Liver (tissue), 9 donors: Measurements from ENCODE around the gene TEDC2. TPM values are rescaled to one million over a fixed set of nuclear protein-coding genes. Genes with fewer than 3 reads are reported as not detected.

Experiments used
- DNase-seq: peaks from one replicate; pipeline ENCODE4 v3.0.0-alpha.2; 2017; ENCODE audit warnings: low spot score
- H3K27ac ChIP-seq, 2 donors: one replicate each; pipeline ENCODE4 v1.7.0; 2013; ENCODE audit warnings: inconsistent platforms in 2 of 2, low read length in 2 of 2, control low read depth in 1 of 2, low read depth in 1 of 2, mild to moderate bottlenecking in 1 of 2
- H3K27me3 ChIP-seq, 4 donors: one replicate each; pipeline versions ENCODE4 v1.6.1 to v1.7.0; 2013; ENCODE audit warnings: low read length in 3 of 4, inconsistent platforms in 1 of 4, mild to moderate bottlenecking in 1 of 4, moderate library complexity in 1 of 4; ENCODE audit not compliant: control insufficient read depth in 4 of 4, insufficient read depth in 4 of 4
- H3K36me3 ChIP-seq, 4 donors: one replicate each; pipeline versions ENCODE4 v1.6.1 to v1.7.0; 2013; ENCODE audit warnings: low read length in 3 of 4, mild to moderate bottlenecking in 3 of 4, low read depth in 1 of 4, moderate library complexity in 1 of 4; ENCODE audit not compliant: control insufficient read depth in 4 of 4, insufficient read depth in 3 of 4
- H3K4me1 ChIP-seq, 4 donors: one replicate each; pipeline versions ENCODE4 v1.6.1 to v1.7.0; 2013; ENCODE audit warnings: low read length in 3 of 4, mild to moderate bottlenecking in 3 of 4, moderate library complexity in 1 of 4; ENCODE audit not compliant: control insufficient read depth in 4 of 4, insufficient read depth in 4 of 4
- H3K4me3 ChIP-seq, 3 donors: one replicate each; pipeline versions ENCODE4 v1.6.1 to v1.7.0; 2013; ENCODE audit warnings: low read length in 3 of 3, control low read depth in 1 of 3, low read depth in 1 of 3, mild to moderate bottlenecking in 1 of 3
- H3K9ac ChIP-seq, 2 donors: one replicate each; pipeline ENCODE4 v1.7.0; 2013; ENCODE audit warnings: low read length in 2 of 2, mild to moderate bottlenecking in 2 of 2, moderate library complexity in 2 of 2, control low read depth in 1 of 2, low read depth in 1 of 2
- H3K9me3 ChIP-seq, 4 donors: one replicate each; pipeline versions ENCODE4 v1.6.1 to v1.7.0; 2013; ENCODE audit warnings: low read length in 3 of 4; ENCODE audit not compliant: control insufficient read depth in 4 of 4
- EGR1 ChIP-seq, 2 donors: IDR thresholded peaks; 2 replicates each; pipeline ENCODE4 v1.6.1; 2016 to 2018; ENCODE audit warnings: antibody characterized with exemption in 2 of 2, low read depth in 2 of 2
- FOXA1 ChIP-seq: IDR thresholded peaks from 2 replicates; pipeline ENCODE4 v1.6.1; 2016; ENCODE audit warnings: antibody characterized with exemption
- FOXA2 ChIP-seq: IDR thresholded peaks from 2 replicates; pipeline ENCODE4 v1.6.1; 2016; ENCODE audit warnings: antibody characterized with exemption
- GABPA ChIP-seq, 2 donors: IDR thresholded peaks in 1 of 2; conservative IDR thresholded peaks in 1 of 2; 2 replicates each; pipeline ENCODE4 v1.6.1; 2016; ENCODE audit warnings: antibody characterized with exemption in 2 of 2, mild to moderate bottlenecking in 1 of 2, moderate library complexity in 1 of 2
- HNF4A ChIP-seq, 2 donors: conservative IDR thresholded peaks; 2 replicates each; pipeline ENCODE4 v1.6.1; 2016; ENCODE audit warnings: antibody characterized with exemption in 2 of 2, mild to moderate bottlenecking in 2 of 2
- HNF4G ChIP-seq: IDR thresholded peaks from 2 replicates; pipeline ENCODE4 v1.6.1; 2016; ENCODE audit warnings: antibody characterized with exemption
- JUND ChIP-seq, 2 donors: IDR thresholded peaks; 2 replicates each; pipeline ENCODE4 v1.6.1; 2016; ENCODE audit warnings: antibody characterized with exemption in 2 of 2
- NR2F2 ChIP-seq: IDR thresholded peaks from 2 replicates; pipeline ENCODE4 v1.6.1; 2016; ENCODE audit warnings: antibody characterized with exemption
- RAD21 ChIP-seq, 2 donors: IDR thresholded peaks; 2 replicates each; pipeline ENCODE4 v1.6.1; 2016; ENCODE audit warnings: antibody characterized with exemption in 2 of 2, mild to moderate bottlenecking in 2 of 2
- RXRA ChIP-seq, 2 donors: IDR thresholded peaks; 2 replicates each; pipeline ENCODE4 v1.6.1; 2017 to 2018; ENCODE audit warnings: antibody characterized with exemption in 2 of 2, mild to moderate bottlenecking in 1 of 2
- SP1 ChIP-seq: IDR thresholded peaks from 2 replicates; pipeline ENCODE4 v1.6.1; 2018; ENCODE audit warnings: antibody characterized with exemption, mild to moderate bottlenecking
- TAF1 ChIP-seq: conservative IDR thresholded peaks from 2 replicates; pipeline ENCODE4 v1.6.1; 2016; ENCODE audit warnings: antibody characterized with exemption, mild to moderate bottlenecking
- YY1 ChIP-seq: IDR thresholded peaks from 2 replicates; pipeline ENCODE4 v1.6.1; 2016; ENCODE audit warnings: antibody characterized with exemption, mild to moderate bottlenecking
- WGBS: extraction: QIAGEN DNeasy Blood & Tissue Kit; methylation state at CpG from one replicate; pipeline ENCODE4 v1.1.7; 2013; 5-methylcytosine and 5-hydroxymethylcytosine counted together
- polyA plus RNA-seq, 2 donors: library from polyadenylated mRNA; stranded (reverse) in 1 of 2; unstranded in 1 of 2; fragments of 200-250 nt in 1 of 2; fragments of >200 nt in 1 of 2; fragmentation: Nextera tagmentation in 1 of 2; extraction: Ambion mirVana in 1 of 2; gene quantifications; one replicate each; pipeline versions ENCODE4 v1.2.1 to v1.2.3, GENCODE V29; 2013 to 2015
- total RNA-seq, 2 donors: library from RNA; depleted of rRNA; stranded (reverse); fragments of >200 nt; gene quantifications; one replicate each; pipeline ENCODE4 v1.2.3, GENCODE V29; 2014
- TF ChIP-seq, protein P1 (sequence below): IDR thresholded peaks from 2 replicates; pipeline ENCODE4 v1.6.1; 2016; ENCODE audit warnings: antibody characterized with exemption, mild to moderate bottlenecking
- TF ChIP-seq, protein P2 (sequence below): IDR thresholded peaks from 2 replicates; pipeline ENCODE4 v1.6.1; 2016; ENCODE audit warnings: antibody characterized with exemption
- TF ChIP-seq, protein P3 (sequence below): IDR thresholded peaks from 2 replicates; pipeline ENCODE4 v1.6.1; 2016; ENCODE audit warnings: antibody characterized with exemption
- TF ChIP-seq, protein P4 (sequence below): IDR thresholded peaks from 2 replicates; pipeline ENCODE4 v1.6.1; 2016; ENCODE audit warnings: antibody characterized with exemption
- TF ChIP-seq, protein P5 (sequence below): fragments of 150-350 bp; IDR thresholded peaks from 2 replicates; pipeline ENCODE4 v1.5.1; 2017; ENCODE audit warnings: improper control_type of control experiment, low read depth, low read length; ENCODE audit not compliant: missing input control
- donor health status: healthy.
- donor health status: healthy.
- donor health status: healthy.
- donor health status: healthy.
- donor health status: healthy.

TEDC2 gene
- total and polyA plus RNA-seq, 4 donors, result 0.71 to 6.7 (median 1.1) TPM

DNA sequence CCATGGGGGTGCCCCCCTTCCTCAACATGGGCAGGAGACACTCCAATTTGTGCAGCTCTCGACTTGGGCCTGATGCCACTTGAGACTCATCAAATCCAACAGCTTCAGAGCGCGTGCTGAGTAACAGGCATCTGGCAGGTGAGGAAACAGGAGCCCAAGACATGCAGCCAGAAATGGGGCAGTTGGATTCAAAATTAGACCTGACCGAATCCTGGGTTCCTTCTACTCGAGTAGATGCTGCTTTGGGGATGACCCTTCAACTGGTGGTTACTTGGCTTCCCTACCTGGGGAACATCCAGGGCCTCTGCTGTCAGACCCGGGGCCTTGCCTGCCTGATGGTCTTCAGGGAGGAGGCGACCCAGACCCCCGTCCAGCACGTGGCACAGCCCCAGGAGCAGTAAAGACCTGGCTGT, 10.7 kb downstream of the TEDC2 start:
- no peaks in the 10 kb centered on the region for H3K27me3 ChIP-seq
- TF ChIP-seq JUND (IDR thresholded peaks at IDR 0.05) (no peak), FOXA2 (no peak), GABPA (IDR thresholded peaks at IDR 0.05 in 1 of 2, conservative IDR thresholded peaks at IDR 0.05 in 1 of 2) (no peak), RAD21 (IDR thresholded peaks at IDR 0.05) (no peak), TAF1 (no peak), YY1 (no peak), RXRA (IDR thresholded peaks at IDR 0.05) (no peak), NR2F2 (no peak), HNF4A (conservative IDR thresholded peaks at IDR 0.05) (no peak), FOXA1 (no peak), SP1 (no peak), HNF4G (no peak), EGR1 (IDR thresholded peaks at IDR 0.05; ENCODE audit: low read depth in 2 of 2) (no peak)
- TF ChIP-seq, protein P1, sequence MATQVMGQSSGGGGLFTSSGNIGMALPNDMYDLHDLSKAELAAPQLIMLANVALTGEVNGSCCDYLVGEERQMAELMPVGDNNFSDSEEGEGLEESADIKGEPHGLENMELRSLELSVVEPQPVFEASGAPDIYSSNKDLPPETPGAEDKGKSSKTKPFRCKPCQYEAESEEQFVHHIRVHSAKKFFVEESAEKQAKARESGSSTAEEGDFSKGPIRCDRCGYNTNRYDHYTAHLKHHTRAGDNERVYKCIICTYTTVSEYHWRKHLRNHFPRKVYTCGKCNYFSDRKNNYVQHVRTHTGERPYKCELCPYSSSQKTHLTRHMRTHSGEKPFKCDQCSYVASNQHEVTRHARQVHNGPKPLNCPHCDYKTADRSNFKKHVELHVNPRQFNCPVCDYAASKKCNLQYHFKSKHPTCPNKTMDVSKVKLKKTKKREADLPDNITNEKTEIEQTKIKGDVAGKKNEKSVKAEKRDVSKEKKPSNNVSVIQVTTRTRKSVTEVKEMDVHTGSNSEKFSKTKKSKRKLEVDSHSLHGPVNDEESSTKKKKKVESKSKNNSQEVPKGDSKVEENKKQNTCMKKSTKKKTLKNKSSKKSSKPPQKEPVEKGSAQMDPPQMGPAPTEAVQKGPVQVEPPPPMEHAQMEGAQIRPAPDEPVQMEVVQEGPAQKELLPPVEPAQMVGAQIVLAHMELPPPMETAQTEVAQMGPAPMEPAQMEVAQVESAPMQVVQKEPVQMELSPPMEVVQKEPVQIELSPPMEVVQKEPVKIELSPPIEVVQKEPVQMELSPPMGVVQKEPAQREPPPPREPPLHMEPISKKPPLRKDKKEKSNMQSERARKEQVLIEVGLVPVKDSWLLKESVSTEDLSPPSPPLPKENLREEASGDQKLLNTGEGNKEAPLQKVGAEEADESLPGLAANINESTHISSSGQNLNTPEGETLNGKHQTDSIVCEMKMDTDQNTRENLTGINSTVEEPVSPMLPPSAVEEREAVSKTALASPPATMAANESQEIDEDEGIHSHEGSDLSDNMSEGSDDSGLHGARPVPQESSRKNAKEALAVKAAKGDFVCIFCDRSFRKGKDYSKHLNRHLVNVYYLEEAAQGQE, result no peak
- TF ChIP-seq, protein P2, sequence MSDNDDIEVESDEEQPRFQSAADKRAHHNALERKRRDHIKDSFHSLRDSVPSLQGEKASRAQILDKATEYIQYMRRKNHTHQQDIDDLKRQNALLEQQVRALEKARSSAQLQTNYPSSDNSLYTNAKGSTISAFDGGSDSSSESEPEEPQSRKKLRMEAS, result no peak
- TF ChIP-seq, protein P3, sequence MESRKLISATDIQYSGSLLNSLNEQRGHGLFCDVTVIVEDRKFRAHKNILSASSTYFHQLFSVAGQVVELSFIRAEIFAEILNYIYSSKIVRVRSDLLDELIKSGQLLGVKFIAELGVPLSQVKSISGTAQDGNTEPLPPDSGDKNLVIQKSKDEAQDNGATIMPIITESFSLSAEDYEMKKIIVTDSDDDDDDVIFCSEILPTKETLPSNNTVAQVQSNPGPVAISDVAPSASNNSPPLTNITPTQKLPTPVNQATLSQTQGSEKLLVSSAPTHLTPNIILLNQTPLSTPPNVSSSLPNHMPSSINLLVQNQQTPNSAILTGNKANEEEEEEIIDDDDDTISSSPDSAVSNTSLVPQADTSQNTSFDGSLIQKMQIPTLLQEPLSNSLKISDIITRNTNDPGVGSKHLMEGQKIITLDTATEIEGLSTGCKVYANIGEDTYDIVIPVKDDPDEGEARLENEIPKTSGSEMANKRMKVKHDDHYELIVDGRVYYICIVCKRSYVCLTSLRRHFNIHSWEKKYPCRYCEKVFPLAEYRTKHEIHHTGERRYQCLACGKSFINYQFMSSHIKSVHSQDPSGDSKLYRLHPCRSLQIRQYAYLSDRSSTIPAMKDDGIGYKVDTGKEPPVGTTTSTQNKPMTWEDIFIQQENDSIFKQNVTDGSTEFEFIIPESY, result no peak
- TF ChIP-seq, protein P4, sequence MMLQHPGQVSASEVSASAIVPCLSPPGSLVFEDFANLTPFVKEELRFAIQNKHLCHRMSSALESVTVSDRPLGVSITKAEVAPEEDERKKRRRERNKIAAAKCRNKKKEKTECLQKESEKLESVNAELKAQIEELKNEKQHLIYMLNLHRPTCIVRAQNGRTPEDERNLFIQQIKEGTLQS, result no peak
- TF ChIP-seq, protein P5, sequence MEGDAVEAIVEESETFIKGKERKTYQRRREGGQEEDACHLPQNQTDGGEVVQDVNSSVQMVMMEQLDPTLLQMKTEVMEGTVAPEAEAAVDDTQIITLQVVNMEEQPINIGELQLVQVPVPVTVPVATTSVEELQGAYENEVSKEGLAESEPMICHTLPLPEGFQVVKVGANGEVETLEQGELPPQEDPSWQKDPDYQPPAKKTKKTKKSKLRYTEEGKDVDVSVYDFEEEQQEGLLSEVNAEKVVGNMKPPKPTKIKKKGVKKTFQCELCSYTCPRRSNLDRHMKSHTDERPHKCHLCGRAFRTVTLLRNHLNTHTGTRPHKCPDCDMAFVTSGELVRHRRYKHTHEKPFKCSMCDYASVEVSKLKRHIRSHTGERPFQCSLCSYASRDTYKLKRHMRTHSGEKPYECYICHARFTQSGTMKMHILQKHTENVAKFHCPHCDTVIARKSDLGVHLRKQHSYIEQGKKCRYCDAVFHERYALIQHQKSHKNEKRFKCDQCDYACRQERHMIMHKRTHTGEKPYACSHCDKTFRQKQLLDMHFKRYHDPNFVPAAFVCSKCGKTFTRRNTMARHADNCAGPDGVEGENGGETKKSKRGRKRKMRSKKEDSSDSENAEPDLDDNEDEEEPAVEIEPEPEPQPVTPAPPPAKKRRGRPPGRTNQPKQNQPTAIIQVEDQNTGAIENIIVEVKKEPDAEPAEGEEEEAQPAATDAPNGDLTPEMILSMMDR, result no peak
- H3K9me3 ChIP-seq, result no peaks in the 10 kb centered on the region
- H3K36me3 ChIP-seq, result no peaks in the 10 kb centered on the region
- DNase-seq, result no peak
- WGBS, result 65% methylated on average over 9 of the region's 9 CpGs
- H3K9ac ChIP-seq, result no peak overlapping the region
- H3K27ac ChIP-seq, result no peak overlapping the region
- H3K4me3 ChIP-seq, result no peak overlapping the region
- H3K4me1 ChIP-seq, result peaks cover 42 to 70% (median 52%) of the 10 kb centered on the region in 4 donors
